H9 (cell line): Measurements from ENCODE around the gene KBTBD2. TPM values are rescaled to one million over a fixed set of nuclear protein-coding genes. Genes with fewer than 3 reads are reported as not detected.
"Not testable (repeated sequence)": the region's sequence is repeated elsewhere in the genome, so short reads cannot be mapped to it uniquely, and the experiment has no call there.

Source experiments
- DNase-seq: peaks from one replicate; pipeline ENCODE4 v3.0.0-alpha.2; 2017
- H2AFZ ChIP-seq: one replicate; pipeline ENCODE4 v1.6.1; 2013; ENCODE audit warnings: mild to moderate bottlenecking, low read length, control low read depth, moderate library complexity
- H2AK5ac ChIP-seq: 2 replicates; pipeline ENCODE4 v1.6.1; 2013; ENCODE audit warnings: low read length, control low read depth, mixed read lengths; ENCODE audit not compliant: insufficient read length
- H2BK120ac ChIP-seq: one replicate; pipeline ENCODE4 v1.6.1; 2013; ENCODE audit warnings: low read depth, mild to moderate bottlenecking, low read length, control low read depth, inconsistent platforms; ENCODE audit not compliant: poor library complexity, severe bottlenecking
- H2BK12ac ChIP-seq: 2 replicates; pipeline ENCODE4 v1.6.1; 2013; ENCODE audit warnings: low read length, control low read depth, mixed read lengths, low read depth; ENCODE audit not compliant: insufficient read length
- H2BK15ac ChIP-seq: 2 replicates; pipeline ENCODE4 v1.6.1; 2013; ENCODE audit warnings: low read depth, low read length, control low read depth
- H2BK20ac ChIP-seq: one replicate; pipeline ENCODE4 v1.6.1; 2013; ENCODE audit warnings: low read depth, mild to moderate bottlenecking, low read length, control low read depth, inconsistent platforms; ENCODE audit not compliant: poor library complexity, severe bottlenecking
- H2BK5ac ChIP-seq: 2 replicates; pipeline ENCODE4 v1.6.1; 2013; ENCODE audit warnings: low read length, control low read depth, mixed read lengths; ENCODE audit not compliant: insufficient read length
- H3K14ac ChIP-seq: 2 replicates; pipeline ENCODE4 v1.6.1; 2013; ENCODE audit warnings: low read length, control low read depth; ENCODE audit not compliant: insufficient read depth
- H3K18ac ChIP-seq: 2 replicates; pipeline ENCODE4 v1.6.1; 2013; ENCODE audit warnings: low read depth, mild to moderate bottlenecking, mixed read lengths, low read length, control low read depth; ENCODE audit not compliant: insufficient read length
- H3K23ac ChIP-seq: 2 replicates; pipeline ENCODE4 v1.6.1; 2013; ENCODE audit warnings: low read length, control low read depth, mixed read lengths, low read depth; ENCODE audit not compliant: insufficient read length
- H3K23me2 ChIP-seq: 2 replicates; pipeline ENCODE4 v1.6.1; 2013; ENCODE audit warnings: low read depth, mild to moderate bottlenecking, mixed read lengths, low read length, control low read depth; ENCODE audit not compliant: insufficient read length, poor library complexity, severe bottlenecking
- H3K27ac ChIP-seq: 2 replicates; pipeline ENCODE4 v1.5.1; 2013; ENCODE audit warnings: low read length, control low read depth, mixed read lengths, low read depth; ENCODE audit not compliant: insufficient read length
- H3K27me3 ChIP-seq: 2 replicates; pipeline ENCODE4 v1.6.1; 2013; ENCODE audit warnings: low read length, control low read depth, inconsistent platforms; ENCODE audit not compliant: insufficient read depth
- H3K4ac ChIP-seq: 2 replicates; pipeline ENCODE4 v1.6.1; 2013; ENCODE audit warnings: low read depth, mild to moderate bottlenecking, control low read depth, inconsistent platforms, low read length, moderate library complexity
- H3K4me1 ChIP-seq: 2 replicates; pipeline ENCODE4 v1.6.1; 2013; ENCODE audit warnings: low read length, control low read depth, inconsistent platforms; ENCODE audit not compliant: insufficient read depth
- H3K4me2 ChIP-seq: 2 replicates; pipeline ENCODE4 v1.6.1; 2013; ENCODE audit warnings: low read length, control low read depth, mixed read lengths; ENCODE audit not compliant: insufficient read length, insufficient read depth
- H3K56ac ChIP-seq: 2 replicates; pipeline ENCODE4 v1.6.1; 2013; ENCODE audit warnings: low read depth, mild to moderate bottlenecking, mixed read lengths, low read length, control low read depth; ENCODE audit not compliant: insufficient read length
- H3K79me1 ChIP-seq: 2 replicates; pipeline ENCODE4 v1.6.1; 2013; ENCODE audit warnings: low read depth, mild to moderate bottlenecking, moderate library complexity, low read length, control low read depth, inconsistent platforms; ENCODE audit not compliant: insufficient read depth, poor library complexity, severe bottlenecking
- H3K79me2 ChIP-seq: 2 replicates; pipeline ENCODE4 v1.6.1; 2013; ENCODE audit warnings: low read length, control low read depth, inconsistent platforms; ENCODE audit not compliant: insufficient read depth
- H3K9ac ChIP-seq: 2 replicates; pipeline ENCODE4 v1.6.1; 2013; ENCODE audit warnings: low read length, control low read depth, mixed read lengths; ENCODE audit not compliant: insufficient read length; ENCODE audit errors: extremely low read depth
- H3K9me3 ChIP-seq: one replicate; pipeline ENCODE4 v1.6.1; 2013; ENCODE audit warnings: low read depth, low read length, inconsistent platforms; ENCODE audit not compliant: control insufficient read depth
- H3T11ph ChIP-seq: one replicate; pipeline ENCODE4 v1.6.1; 2013; ENCODE audit warnings: mild to moderate bottlenecking, low read length, control low read depth, inconsistent platforms
- H4K20me1 ChIP-seq: one replicate; pipeline ENCODE4 v1.6.1; 2013; ENCODE audit not compliant: control insufficient read depth, insufficient read length, insufficient read depth
- H4K5ac ChIP-seq: 2 replicates; pipeline ENCODE4 v1.6.1; 2013; ENCODE audit warnings: low read depth, mild to moderate bottlenecking, mixed read lengths, low read length, control low read depth; ENCODE audit not compliant: insufficient read length
- H4K8ac ChIP-seq: replicated peaks from 2 replicates; pipeline ENCODE4 v1.6.1; 2013; ENCODE audit warnings: low read length, control low read depth, mixed read lengths, low read depth; ENCODE audit not compliant: insufficient read length
- H4K91ac ChIP-seq: 2 replicates; pipeline ENCODE4 v1.6.1; 2013; ENCODE audit warnings: low read depth, mild to moderate bottlenecking, moderate library complexity, mixed read lengths, low read length, control low read depth; ENCODE audit not compliant: insufficient read length
- H3K27ac Mint-ChIP-seq, 3 experiments: 2 replicates in 2 of 3; 3 replicates in 1 of 3; pipeline ENCODE4 v1.8.0; 2020 to 2021; ENCODE audit warnings: mixed read lengths in 3 of 3, mild to moderate bottlenecking in 1 of 3, moderate library complexity in 1 of 3
- H3K27me3 Mint-ChIP-seq: 2 replicates; pipeline ENCODE4 v1.8.0; 2021; ENCODE audit warnings: low read depth, mild to moderate bottlenecking, moderate library complexity, mixed read lengths
- H3K36me3 Mint-ChIP-seq, 3 experiments: 2 replicates in 2 of 3; 3 replicates in 1 of 3; pipeline ENCODE4 v1.8.0; 2020 to 2021; ENCODE audit warnings: low read depth in 3 of 3, mixed read lengths in 3 of 3; ENCODE audit not compliant: insufficient read depth in 1 of 3
- H3K4me1 Mint-ChIP-seq, 2 experiments: 2 replicates each; pipeline ENCODE4 v1.8.0; 2020; ENCODE audit warnings: mixed read lengths in 2 of 2
- H3K4me3 Mint-ChIP-seq, 2 experiments: 2 replicates in 1 of 2; 3 replicates in 1 of 2; pipeline ENCODE4 v1.8.0; 2020 to 2021; ENCODE audit warnings: mild to moderate bottlenecking in 2 of 2, mixed read lengths in 2 of 2, moderate library complexity in 1 of 2
- H3K9me3 Mint-ChIP-seq, 2 experiments: 2 replicates in 1 of 2; 3 replicates in 1 of 2; pipeline ENCODE4 v1.8.0; 2020; ENCODE audit warnings: mild to moderate bottlenecking in 2 of 2, mixed read lengths in 2 of 2, moderate library complexity in 1 of 2
- WGBS: extraction: QIAGEN DNeasy Blood & Tissue Kit; methylation state at CpG from one replicate; pipeline ENCODE4 v1.1.7; 2013; ENCODE audit warnings: missing lambda C conversion rate, low lambda C conversion rate, mixed read lengths; ENCODE audit not compliant: insufficient read length; ENCODE audit errors: extremely low coverage; 5-methylcytosine and 5-hydroxymethylcytosine counted together
- total RNA-seq: library from RNA; stranded (reverse); gene quantifications from 2 replicates; pipeline ENCODE4 v1.2.1, GENCODE V29; 2021
- TF ChIP-seq, protein P1 (sequence below): fragments of 200-600 bp; sonication (generic); conservative IDR thresholded peaks from 3 replicates; pipeline ENCODE4 v1.8.0; 2021; ENCODE audit warnings: antibody characterized with exemption, mild to moderate bottlenecking

Gene KBTBD2
- total RNA-seq, 1 experiment from 2014 or later = 34.2 TPM

DNA sequence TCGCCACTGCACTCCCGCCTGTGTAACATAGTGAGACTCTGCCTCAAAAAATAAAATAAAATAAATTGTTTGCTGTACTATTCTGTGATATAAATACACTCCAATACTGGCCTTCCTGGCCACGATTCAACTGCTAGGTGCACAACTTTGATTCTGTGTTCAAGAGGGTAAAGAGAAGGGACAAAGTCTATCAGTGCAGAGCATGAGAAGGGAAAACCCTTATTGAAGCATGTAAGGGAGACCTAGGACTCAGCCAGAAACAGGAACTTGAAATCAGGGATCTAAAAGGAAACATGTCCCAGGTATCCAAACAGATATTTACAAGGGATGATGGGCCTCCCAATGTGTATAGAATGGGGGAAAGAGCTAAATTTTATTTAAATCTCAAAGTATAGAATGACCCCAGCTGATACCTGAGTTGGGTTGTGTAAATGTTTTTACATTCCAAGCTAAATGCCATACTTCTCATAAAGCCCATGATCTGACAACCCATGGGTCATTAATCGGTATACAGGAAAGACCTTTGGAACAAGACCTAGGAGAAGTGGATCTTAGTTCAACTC is 9.0 kb upstream of the KBTBD2 start:
- no peak overlapping the region for H3T11ph ChIP-seq
- H3K27ac Mint-ChIP-seq = no peak overlapping the region
- H3K4me3 Mint-ChIP-seq = no peak overlapping the region
- H3K4ac ChIP-seq = no peak overlapping the region
- no peak overlapping the region for H2BK120ac ChIP-seq
- no peak for DNase-seq
- no peaks in the 10 kb centered on the region for H3K36me3 Mint-ChIP-seq
- no peak overlapping the region for H2BK15ac ChIP-seq
- H3K56ac ChIP-seq = no peak overlapping the region
- H3K4me2 ChIP-seq = no peak overlapping the region
- no peak overlapping the region for H3K9ac ChIP-seq
- peaks cover 0 to 6% of the 10 kb centered on the region in 2 experiments; a peak in 2 of 4 replicates for H3K4me1 Mint-ChIP-seq
- H3K79me1 ChIP-seq = no peaks in the 10 kb centered on the region
- H2BK20ac ChIP-seq = no peak overlapping the region
- H2AFZ ChIP-seq = no peak overlapping the region
- H4K8ac ChIP-seq = no peak overlapping the region
- no peak overlapping the region for H2AK5ac ChIP-seq
- H4K5ac ChIP-seq = no peak overlapping the region
- no peak overlapping the region for H2BK5ac ChIP-seq
- H3K14ac ChIP-seq = no peak overlapping the region
- TF ChIP-seq, protein P1, sequence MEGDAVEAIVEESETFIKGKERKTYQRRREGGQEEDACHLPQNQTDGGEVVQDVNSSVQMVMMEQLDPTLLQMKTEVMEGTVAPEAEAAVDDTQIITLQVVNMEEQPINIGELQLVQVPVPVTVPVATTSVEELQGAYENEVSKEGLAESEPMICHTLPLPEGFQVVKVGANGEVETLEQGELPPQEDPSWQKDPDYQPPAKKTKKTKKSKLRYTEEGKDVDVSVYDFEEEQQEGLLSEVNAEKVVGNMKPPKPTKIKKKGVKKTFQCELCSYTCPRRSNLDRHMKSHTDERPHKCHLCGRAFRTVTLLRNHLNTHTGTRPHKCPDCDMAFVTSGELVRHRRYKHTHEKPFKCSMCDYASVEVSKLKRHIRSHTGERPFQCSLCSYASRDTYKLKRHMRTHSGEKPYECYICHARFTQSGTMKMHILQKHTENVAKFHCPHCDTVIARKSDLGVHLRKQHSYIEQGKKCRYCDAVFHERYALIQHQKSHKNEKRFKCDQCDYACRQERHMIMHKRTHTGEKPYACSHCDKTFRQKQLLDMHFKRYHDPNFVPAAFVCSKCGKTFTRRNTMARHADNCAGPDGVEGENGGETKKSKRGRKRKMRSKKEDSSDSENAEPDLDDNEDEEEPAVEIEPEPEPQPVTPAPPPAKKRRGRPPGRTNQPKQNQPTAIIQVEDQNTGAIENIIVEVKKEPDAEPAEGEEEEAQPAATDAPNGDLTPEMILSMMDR = no peak
- no peak overlapping the region for H4K91ac ChIP-seq
- H3K18ac ChIP-seq = no peak overlapping the region
- H3K4me1 ChIP-seq = no peaks in the 10 kb centered on the region
- H3K9me3 ChIP-seq = no peaks in the 10 kb centered on the region
- H3K27ac ChIP-seq = no peak overlapping the region
- no peaks in the 10 kb centered on the region for H4K20me1 ChIP-seq
- H2BK12ac ChIP-seq = no peak overlapping the region
- no peak overlapping the region for H3K23ac ChIP-seq
- peaks cover 4% of the 10 kb centered on the region for H3K23me2 ChIP-seq
- H3K9me3 Mint-ChIP-seq = no peaks in the 10 kb centered on the region
- H3K27me3 Mint-ChIP-seq = peaks cover 33% of the 10 kb centered on the region
- no CpG with 5 or more reads among the region's 4 CpGs for WGBS
- no peaks in the 10 kb centered on the region for H3K79me2 ChIP-seq
- no peaks in the 10 kb centered on the region for H3K27me3 ChIP-seq

DNA sequence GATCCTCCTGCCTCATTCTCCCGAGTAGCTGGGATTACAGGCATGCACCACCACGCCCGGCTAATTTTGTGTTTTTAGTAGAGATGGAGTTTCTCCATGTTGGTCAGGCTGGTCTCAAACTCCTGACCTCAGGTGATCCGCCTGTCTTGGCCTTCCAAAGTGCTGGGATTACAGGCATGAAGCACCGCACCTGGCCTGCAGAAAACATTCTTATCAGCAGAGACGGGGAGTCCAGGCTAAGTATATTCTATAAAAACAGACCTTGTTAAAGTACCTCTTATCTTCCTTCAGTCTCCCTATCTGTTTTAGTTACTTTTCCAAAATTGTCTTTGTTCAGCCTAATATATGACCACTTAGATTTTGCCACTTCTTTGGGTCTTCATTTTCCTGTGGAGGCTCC is 5.8 kb upstream of the KBTBD2 start:
- H3K27me3 ChIP-seq, H3K79me1 ChIP-seq, H2AFZ ChIP-seq, H3T11ph ChIP-seq, H4K91ac ChIP-seq, H3K14ac ChIP-seq, H3K9me3 ChIP-seq, H2BK15ac ChIP-seq, H4K20me1 ChIP-seq, H3K27ac ChIP-seq, H3K56ac ChIP-seq, DNase-seq, H3K4me3 Mint-ChIP-seq, H2BK12ac ChIP-seq, H2BK120ac ChIP-seq, H3K9ac ChIP-seq, H2AK5ac ChIP-seq, H2BK5ac ChIP-seq, H3K18ac ChIP-seq, H3K36me3 Mint-ChIP-seq, H4K5ac ChIP-seq, H4K8ac ChIP-seq, H3K9me3 Mint-ChIP-seq, H3K4me1 ChIP-seq, H3K23ac ChIP-seq, H3K23me2 ChIP-seq, H2BK20ac ChIP-seq, H3K79me2 ChIP-seq, H3K4me2 ChIP-seq, H3K27ac Mint-ChIP-seq, H3K4ac ChIP-seq: not testable (repeated sequence)
- peaks cover 12 to 15% of the 10 kb centered on the region in 2 experiments for H3K4me1 Mint-ChIP-seq
- H3K27me3 Mint-ChIP-seq = peaks cover 38% of the 10 kb centered on the region
- WGBS = no CpG with 5 or more reads among the region's 6 CpGs
